ENCODE data around the gene OTUD4.

OTUD4 gene

GRCh38 chr4:145102619-145103018 lies 77.8 kb downstream of the OTUD4 start:
- DNase-seq: no peak

DNA sequence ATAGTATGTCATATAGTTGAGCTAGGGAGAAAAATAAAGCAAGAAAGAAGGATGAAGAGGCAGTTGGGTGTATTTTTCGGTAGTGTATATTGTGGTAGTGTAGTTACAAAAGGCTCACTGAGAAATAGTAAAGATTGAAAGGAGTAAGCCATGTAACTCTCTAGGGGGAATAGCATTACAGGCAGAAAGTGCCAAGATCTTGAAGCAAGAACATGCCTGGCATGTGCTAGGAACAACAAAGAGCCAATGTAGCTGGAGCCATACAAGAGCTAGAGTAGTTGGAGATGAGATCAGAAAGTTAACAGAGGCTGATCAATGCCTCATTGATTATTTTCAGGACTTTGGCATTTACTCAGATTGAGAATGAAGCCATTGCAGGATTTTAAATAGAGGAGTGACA lies 79.3 kb downstream of the OTUD4 start:
- no peak for DNase-seq

DNA sequence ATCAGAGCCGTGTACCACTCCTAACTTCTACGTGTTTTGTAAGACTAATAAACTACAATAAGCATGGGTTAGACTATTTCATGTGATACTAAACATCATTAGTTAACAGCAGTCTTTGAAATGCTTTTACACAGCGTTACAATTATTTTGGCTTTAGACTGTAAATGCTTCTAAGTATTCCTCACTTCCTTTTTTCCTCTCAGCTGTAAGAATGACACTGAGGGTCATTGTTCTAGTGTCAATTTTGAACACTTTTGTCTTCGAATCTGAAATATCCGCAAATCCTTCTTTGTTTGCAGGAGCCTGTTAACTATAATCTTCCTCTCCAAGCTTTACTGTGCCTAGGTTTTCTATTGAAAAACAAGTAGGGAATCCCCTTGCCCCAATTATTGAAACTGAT lies 80.7 kb downstream of the OTUD4 start:
- DNase-seq: no peak

- peak; percentile 45 for DNase-seq
Observed at GRCh38 chr4:145098675-145099037, 81.7 kb downstream of the OTUD4 start.

DNA sequence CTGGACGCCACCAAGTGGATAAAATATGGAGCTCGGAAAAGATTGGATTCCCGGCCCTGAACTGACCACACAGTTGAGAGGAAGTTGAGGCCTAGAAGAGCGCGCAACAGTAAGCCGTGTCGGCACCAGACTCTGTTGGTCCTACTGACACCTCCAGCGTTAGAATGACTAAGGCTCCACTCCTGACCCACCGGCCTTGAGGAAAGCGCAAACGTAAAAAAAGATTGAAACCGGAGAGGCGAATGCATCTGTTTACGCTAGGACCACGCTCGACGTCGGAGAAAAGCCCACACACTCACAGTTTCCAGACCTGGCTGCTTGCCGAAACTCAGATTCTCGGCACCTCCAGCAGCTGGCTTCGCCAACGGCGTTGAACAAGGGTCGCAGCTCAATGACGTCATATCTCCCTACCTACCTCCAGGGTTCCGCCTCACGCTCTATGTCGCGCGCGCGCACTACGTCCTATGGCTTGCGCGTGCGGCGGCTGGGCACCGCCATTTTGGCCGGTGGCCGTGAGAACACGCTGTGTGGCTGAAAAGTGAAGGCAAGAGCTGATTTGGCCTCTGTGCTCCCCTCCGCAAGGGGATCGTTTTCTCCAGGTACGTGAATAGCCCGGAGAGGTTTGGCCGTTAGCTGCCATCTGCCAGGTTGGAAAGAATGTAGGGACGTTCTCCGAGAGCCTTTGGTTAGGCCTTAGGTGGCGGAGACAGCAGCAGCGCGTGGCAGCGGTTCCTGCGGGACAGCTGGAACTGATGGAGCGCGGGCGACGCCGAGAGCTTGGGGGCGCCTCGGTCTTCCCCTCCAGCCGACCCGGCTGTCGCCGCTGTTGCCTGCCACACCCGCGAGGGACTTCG lies 82.3 kb downstream of the OTUD4 start, which contains the start of the genes ABCE1 and ANAPC10:
Gene ABCE1 (plus strand): TSS at position 491 of the 854 bp plus-strand sequence. CDS start 6,102 bp downstream, outside the sequence.
Gene ANAPC10 (minus strand): TSS at position 376 of the 854 bp plus-strand sequence. CDS start 2,097 bp downstream, outside the sequence.
- DNase-seq: peak; percentile 96

GRCh38 chr4:145097331-145097820 lies 83.0 kb downstream of the OTUD4 start:
- DNase-seq: no peak

DNA sequence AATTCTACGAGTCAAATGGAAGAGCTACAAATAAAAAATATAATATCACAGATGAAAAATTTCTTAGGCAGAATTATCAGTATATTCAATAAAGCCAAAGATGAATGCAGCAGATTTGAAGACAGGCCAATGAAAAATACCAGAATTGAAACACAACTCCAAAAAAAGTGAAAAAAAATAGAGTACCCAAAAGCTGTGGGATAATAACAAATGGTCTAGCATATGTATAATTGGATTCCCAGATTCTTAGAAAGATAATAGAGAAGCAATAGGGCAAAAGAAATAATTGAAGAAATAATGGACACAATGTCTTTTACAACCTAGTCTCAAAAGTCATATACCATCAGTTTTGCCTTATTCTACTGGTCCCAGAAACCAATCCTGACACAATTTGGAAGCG lies 86.8 kb downstream of the OTUD4 start:
- no peak for DNase-seq

- DNase-seq: no peak
Observed at GRCh38 chr4:145090380-145090779, 90.0 kb downstream of the OTUD4 start.

DNA sequence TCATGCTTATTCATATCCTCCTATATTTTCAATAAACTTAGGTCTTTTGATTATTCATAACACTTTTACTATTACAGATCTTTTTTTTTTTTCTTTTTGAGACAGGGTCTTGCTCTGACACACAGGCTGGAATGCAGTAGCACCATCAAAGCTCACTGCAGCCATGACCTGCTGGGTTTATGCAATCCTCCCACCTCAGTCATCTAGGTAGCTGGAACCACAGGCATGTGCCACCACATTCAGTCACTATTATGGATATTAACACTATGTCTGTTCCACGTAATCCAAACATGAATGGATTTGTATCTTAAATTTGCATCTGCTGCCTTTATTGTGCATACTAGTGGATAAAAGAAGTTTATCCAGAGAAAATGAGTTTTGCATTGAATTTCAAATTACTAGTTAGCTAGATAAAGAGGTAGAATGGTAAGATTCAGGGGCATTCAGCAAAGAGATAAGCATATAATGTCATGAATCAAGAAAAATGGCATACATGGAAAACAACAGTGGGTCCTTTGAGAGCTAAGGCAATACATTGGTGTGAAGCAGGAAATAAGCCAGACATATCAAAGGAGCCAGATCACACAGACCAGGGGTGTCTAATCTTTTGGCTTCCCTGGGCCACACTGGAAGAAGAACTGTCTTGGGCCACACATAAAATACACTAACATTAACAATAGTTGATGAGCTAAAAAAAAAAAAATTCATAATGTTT lies 96.3 kb downstream of the OTUD4 start:
- no peak for DNase-seq
